HG02852 (cell line): Measurements from ENCODE around the gene PPARGC1A.

Experiments
- ATAC-seq: cut with Tn5 transposase; IDR thresholded peaks from one replicate; pipeline ENCODE4 v1.9.1; 2021; ENCODE audit warnings: mild to moderate bottlenecking, moderate library complexity; ENCODE audit not compliant: unreplicated experiment

Gene PPARGC1A

GRCh38 chr4:23839279-23839678, 50.6 kb downstream of the PPARGC1A start:
- ATAC-seq: no peak

DNA sequence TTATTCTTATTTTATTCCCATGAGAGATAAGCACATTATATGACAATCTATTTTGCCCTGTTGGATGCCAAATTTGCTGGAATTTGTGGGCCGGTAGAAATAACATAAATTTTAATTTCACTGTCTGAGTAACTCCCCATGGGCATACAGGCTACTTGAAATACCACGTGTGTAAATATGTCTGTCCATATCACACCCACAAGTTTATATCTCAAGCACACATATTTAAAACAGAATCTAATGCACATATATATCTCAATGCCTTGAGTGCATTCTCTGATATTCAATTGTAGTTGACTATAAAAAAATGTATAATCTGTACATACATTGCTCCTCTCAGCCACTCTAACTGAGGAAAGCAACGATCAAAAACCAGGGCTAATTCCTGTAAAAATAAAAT, 51.2 kb downstream of the PPARGC1A start:
- ATAC-seq: no peak

DNA sequence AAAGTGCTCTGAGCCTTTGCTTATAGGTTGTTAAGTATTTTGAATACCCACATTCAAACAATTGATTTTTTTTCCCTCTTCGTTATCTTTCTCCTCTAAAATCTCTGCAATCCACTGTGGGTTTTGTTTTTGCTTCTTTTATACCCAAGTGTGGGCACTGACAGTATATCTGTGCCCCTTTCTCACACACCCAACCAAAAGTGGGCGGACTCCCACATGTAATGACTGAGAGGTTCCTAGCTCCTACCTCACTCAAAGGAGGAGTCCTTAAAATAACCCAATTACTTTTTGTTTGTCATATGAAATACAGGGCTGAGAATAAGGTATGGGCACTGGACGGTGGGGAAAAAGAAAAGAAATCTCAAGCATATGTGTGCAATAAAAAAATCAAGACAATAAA, 51.7 kb downstream of the PPARGC1A start:
- no peak for ATAC-seq

- ATAC-seq: no peak
These were observed 52.5 kb downstream of the PPARGC1A start for GRCh38 chr4:23837371-23837770.

- ATAC-seq: no peak
These were observed 53.9 kb downstream of the PPARGC1A start for GRCh38 chr4:23835774-23836478.

DNA sequence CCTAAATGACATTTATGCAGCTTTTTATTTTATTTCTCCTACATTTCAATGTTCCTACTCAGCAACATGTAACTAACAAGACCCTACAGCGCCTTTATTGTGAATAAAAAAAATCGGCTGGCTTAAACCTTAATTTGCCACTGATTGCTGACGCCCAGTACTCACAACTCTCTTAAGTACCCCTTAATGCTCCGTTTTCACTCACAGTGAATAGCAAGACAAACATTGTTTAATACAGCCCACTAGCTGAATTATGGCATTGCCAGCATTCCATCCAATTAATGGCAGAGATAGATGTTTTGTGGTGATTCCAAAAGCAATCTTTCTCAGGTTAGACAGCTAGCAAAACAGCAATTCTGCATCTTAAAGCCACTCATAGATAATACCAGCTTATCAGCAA, 61.1 kb downstream of the PPARGC1A start:
- no peak for ATAC-seq

DNA sequence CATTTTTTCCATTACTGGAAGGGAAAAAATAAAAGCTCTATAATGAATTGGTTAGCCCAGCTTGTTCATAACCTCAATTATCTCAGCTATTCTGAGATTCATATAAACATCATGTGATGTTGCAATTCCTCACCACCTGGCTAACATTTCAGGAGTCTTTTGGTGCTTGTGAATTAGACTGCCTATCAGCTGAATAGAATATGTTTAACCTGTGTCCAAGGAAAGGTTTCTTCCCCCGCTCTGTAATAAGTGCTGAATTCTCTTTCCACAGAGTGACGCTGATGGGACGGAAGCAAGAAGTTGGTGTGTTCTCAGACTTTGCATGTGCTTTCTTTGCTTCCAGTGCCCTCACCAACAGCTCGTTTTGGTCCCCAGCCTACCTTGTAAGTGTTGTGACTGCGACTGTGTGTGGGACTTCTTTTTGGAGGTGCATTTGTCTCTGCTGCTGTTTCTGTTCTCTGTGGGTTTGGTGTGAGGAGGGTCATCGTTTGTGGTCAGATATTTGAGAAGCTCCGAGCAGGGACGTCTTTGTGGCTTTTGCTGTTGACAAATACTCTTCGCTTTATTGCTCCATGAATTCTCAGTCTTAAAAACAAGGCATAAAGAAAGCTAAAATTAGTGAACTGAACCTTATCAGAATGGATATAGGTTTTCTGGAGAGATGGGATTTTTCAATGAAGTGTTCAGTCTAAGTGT, 61.7 kb downstream of the PPARGC1A start:
- no peak for ATAC-seq

GRCh38 chr4:23822181-23822580, 67.7 kb downstream of the PPARGC1A start:
- ATAC-seq: no peak

DNA sequence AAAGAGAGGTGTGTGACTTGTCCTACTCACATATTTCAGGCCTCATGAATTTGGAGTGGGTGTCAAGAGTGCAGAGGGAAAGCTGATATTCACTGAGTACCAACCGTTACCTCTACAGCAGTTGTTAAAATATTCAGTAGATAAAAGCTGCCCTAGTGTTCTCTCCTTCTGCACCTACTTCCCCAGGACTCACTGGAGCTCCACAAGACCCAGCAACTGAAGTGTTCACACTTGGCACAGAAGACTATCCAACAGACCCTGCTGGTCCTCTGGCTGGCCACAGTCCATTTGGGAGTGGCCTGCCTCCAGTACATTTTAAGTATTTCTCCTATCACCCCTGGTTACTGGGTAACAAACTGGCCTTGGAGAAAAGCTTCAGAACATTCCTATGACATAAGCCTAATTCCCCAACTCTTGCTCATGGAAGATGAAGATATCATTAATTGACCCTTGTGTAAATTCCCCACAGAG, 70.8 kb downstream of the PPARGC1A start:
- no peak for ATAC-seq

- no peak for ATAC-seq
These were observed 71.6 kb downstream of the PPARGC1A start for GRCh38 chr4:23818097-23818885.

- ATAC-seq: no peak
These were observed 74.7 kb downstream of the PPARGC1A start for GRCh38 chr4:23814996-23815660.

DNA sequence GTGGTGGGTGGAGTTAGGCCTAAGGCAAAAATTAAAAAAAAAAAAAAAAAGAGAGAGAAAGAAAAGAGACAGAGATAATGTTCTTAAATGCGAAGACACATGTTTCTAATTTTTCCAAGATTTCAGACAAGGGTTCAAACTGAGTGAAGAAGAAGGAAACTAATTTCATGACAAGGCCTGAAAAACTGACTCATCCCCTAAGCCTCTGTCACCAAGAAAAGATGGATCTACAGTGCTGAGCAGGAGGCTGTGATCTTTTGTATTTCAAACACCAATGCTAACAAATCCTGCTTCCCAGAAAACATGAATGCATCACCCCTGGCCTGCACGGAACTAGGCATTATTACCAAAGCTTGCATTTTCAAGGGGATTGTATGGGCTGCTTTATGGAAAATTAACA, 75.3 kb downstream of the PPARGC1A start:
- no peak for ATAC-seq

GRCh38 chr4:23811161-23811560, 78.7 kb downstream of the PPARGC1A start:
- ATAC-seq: no peak

DNA sequence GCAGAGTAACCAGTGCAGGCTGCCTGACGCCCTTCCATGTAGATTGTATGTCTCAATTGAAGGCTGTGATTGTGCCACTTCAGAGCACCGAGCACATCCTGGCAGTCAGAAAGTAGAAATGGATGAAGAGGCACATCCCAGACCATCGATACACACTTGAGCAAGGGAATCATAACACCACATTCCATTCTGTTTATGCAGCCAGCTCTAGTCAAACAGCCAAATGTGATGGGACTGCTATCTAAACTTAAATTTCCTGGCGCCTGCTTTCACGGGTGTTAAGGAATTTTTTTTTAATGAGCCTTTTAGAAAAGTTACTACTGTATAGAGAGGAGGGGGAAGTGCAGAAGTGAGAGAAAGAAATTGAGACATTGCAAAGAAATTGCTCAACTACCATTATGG, 84.4 kb downstream of the PPARGC1A start:
- no peak for ATAC-seq

DNA sequence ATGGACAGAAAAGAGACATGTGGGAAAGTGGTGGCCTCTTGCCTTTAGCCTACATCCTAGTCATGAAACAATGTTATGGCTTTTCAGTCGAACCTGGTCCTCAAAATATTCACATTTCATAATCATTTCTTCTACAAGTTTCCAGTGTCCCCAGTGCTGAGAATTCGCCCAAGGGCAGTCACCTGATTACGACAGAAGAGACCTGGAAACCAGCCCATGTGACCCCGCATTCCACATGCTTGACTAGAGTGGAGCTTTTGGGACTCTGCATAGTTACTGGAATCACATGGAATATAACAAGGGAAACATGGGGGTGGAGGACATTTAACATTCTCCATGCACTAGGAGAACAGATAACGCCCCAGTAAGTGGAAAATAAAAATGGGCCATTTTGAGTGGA, 100.1 kb downstream of the PPARGC1A start:
- no peak for ATAC-seq

DNA sequence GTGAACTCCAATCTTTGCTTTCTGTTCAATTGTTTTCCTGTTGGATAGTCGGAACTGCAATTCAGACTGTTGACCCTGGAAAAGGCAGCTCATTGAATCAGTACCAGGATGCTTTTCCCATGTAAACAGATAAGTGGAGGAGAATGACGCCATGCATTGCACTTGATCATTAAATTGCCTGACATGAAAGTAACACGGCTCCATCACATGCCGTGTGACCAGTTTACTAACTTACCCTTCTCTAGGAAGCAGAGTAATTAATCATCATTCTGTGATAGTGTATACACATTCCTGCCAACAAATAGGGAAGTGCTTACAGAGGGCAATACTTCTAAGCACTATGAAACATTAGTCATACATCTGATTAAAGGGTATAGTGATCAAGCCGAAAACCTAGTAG, 101.4 kb downstream of the PPARGC1A start:
- no peak for ATAC-seq

DNA sequence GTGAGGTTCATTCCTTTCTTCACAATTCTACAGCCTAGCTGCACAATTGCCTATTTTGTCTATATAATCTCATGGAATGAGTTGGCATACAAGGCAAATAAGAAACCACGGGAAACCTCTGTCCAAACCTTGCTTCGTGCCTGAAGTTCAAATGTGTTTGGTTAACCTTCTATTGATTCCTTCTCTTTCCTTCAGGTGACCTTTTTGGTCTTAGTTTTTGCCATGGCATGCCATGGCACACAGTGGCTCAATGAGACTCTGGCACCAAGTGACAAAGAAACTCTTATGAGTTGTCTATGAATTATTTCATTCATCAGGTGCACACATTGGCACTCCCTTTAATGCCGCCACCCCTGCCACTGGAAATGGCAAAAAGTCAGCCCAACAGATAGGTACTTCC, 101.8 kb downstream of the PPARGC1A start:
- no peak for ATAC-seq

GRCh38 chr4:23782778-23783437, 106.9 kb downstream of the PPARGC1A start:
- ATAC-seq: no peak

- no peak for ATAC-seq
These were observed 110.0 kb downstream of the PPARGC1A start for GRCh38 chr4:23779839-23780238.

GRCh38 chr4:23779422-23779821, 110.4 kb downstream of the PPARGC1A start:
- ATAC-seq: no peak

GRCh38 chr4:23775694-23776093, 114.2 kb downstream of the PPARGC1A start:
- no peak for ATAC-seq
